ENCODE results near the gene KAT8. TPM values are rescaled to one million over a fixed set of nuclear protein-coding genes. Genes with fewer than 3 reads are reported as not detected.

Gene KAT8
- total and polyA plus RNA-seq, 2 of the 13 experiments (the other 11 are each of a cell fraction or from before 2014, with no cell fraction given): 79.0 to 84.2 TPM

DNA sequence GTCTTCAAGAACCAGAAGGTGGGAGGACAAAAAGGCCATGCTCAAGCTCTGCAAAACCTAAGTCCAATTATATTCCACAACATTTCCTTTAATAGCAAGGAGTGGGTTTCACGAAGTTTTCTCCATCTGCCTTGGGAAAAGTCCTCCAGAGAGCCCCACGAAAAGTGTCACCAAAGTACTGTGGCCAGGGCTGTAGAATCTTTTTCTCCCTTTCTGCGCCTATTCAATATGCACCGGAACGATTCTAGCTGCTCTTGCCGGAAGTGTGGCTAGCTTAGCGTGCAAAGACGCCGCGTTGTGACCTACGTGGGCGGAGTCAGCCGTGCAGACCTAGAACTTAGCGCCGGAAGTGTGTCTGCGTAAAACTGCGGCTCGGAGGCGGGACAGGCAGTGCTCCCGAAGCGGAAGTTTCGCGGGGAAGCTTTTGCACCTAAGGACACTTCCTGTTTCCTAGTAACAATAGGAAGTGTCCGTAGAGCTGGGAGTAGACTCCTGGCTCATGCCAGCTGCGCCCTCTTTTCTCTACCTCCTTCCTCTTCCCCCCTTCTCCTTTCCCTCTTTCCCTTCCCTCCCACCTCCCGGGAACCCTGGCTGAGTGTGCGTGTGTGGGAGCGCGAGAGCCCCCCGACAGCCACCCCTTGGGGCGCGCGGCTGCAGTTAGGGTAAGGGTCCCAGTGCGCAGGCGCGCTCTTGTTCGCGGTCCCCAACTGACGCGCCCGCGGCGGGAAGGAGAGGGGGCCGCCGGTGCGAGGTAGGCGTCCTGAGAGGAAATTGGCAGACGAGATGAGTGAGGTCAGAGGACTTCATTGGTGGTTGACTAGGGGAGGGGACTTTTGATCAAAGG is 43.3 kb upstream of the KAT8 start, which contains the start of the genes ZNF646 and ZNF668 (continued):
- TF ChIP-seq, protein P1, sequence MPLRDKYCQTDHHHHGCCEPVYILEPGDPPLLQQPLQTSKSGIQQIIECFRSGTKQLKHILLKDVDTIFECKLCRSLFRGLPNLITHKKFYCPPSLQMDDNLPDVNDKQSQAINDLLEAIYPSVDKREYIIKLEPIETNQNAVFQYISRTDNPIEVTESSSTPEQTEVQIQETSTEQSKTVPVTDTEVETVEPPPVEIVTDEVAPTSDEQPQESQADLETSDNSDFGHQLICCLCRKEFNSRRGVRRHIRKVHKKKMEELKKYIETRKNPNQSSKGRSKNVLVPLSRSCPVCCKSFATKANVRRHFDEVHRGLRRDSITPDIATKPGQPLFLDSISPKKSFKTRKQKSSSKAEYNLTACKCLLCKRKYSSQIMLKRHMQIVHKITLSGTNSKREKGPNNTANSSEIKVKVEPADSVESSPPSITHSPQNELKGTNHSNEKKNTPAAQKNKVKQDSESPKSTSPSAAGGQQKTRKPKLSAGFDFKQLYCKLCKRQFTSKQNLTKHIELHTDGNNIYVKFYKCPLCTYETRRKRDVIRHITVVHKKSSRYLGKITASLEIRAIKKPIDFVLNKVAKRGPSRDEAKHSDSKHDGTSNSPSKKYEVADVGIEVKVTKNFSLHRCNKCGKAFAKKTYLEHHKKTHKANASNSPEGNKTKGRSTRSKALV (CRISPR knock-in tag; IDR thresholded peaks at IDR 0.05): peak; percentile 70; the same call in 1 of the 2 replicates
- TF ChIP-seq HNRNPLL (IDR thresholded peaks at IDR 0.05; ENCODE audit: low read depth, low read length, poor library complexity, severe bottlenecking) (peak; percentile 90), ZNF530 (CRISPR knock-in tag; IDR thresholded peaks at IDR 0.05; ENCODE audit: low read depth) (no peak), MIER2 (CRISPR knock-in tag; IDR thresholded peaks at IDR 0.05) (no peak; the same call in 1 of the 2 replicates), ZSCAN30 (CRISPR knock-in tag; IDR thresholded peaks at IDR 0.05) (no peak; the same call in 1 of the 2 replicates), SIX1 (CRISPR knock-in tag; IDR thresholded peaks at IDR 0.05; ENCODE audit: borderline replicate concordance) (0 out of 2 replicates have a peak, but pooled peaks have one; percentile 47), KAT8 (CRISPR knock-in tag; IDR thresholded peaks at IDR 0.05) (peak; percentile 99), HNRNPUL1 (IDR thresholded peaks at IDR 0.05; ENCODE audit: low read depth, low read length) (no peak), ZNF563 (CRISPR knock-in tag; IDR thresholded peaks at IDR 0.05) (no peak; the same call in 1 of the 2 replicates), ZMYM2 (CRISPR knock-in tag; IDR thresholded peaks at IDR 0.05) (no peak), RFXAP (CRISPR knock-in tag; IDR thresholded peaks at IDR 0.05; ENCODE audit: borderline replicate concordance) (no peak), NFKBIZ (CRISPR knock-in tag; IDR thresholded peaks at IDR 0.05) (peak; percentile 36; the same call in 1 of the 2 replicates), ADNP (CRISPR knock-in tag; IDR thresholded peaks at IDR 0.05) (no peak), ZNF781 (CRISPR knock-in tag; IDR thresholded peaks at IDR 0.05; ENCODE audit: borderline replicate concordance, not compliant biosample characterization) (peak; percentile 35), ZNF33B (CRISPR knock-in tag; IDR thresholded peaks at IDR 0.05) (peak; percentile 98), XRCC5 (optimal IDR thresholded peaks at IDR 0.05; ENCODE audit: low read length) (peak; percentile 87), ZSCAN29 (CRISPR knock-in tag; conservative IDR thresholded peaks at IDR 0.05) (0 out of 2 replicates have a peak, but pooled peaks have one; percentile 69), ZNF557 (CRISPR knock-in tag; IDR thresholded peaks at IDR 0.05) (peak; percentile 46; the same call in 1 of the 2 replicates), STAG1 (CRISPR knock-in tag; IDR thresholded peaks at IDR 0.05) (peak; percentile 30), CHD2 (IDR thresholded peaks at IDR 0.05; ENCODE audit: low read depth, low read length) (no peak)
- TF ChIP-seq, protein P2, sequence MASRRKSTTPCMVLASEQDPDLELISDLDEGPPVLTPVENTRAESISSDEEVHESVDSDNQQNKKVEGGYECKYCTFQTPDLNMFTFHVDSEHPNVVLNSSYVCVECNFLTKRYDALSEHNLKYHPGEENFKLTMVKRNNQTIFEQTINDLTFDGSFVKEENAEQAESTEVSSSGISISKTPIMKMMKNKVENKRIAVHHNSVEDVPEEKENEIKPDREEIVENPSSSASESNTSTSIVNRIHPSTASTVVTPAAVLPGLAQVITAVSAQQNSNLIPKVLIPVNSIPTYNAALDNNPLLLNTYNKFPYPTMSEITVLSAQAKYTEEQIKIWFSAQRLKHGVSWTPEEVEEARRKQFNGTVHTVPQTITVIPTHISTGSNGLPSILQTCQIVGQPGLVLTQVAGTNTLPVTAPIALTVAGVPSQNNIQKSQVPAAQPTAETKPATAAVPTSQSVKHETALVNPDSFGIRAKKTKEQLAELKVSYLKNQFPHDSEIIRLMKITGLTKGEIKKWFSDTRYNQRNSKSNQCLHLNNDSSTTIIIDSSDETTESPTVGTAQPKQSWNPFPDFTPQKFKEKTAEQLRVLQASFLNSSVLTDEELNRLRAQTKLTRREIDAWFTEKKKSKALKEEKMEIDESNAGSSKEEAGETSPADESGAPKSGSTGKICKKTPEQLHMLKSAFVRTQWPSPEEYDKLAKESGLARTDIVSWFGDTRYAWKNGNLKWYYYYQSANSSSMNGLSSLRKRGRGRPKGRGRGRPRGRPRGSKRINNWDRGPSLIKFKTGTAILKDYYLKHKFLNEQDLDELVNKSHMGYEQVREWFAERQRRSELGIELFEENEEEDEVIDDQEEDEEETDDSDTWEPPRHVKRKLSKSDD (CRISPR knock-in tag; IDR thresholded peaks at IDR 0.05; ENCODE audit: low read depth): peak; percentile 39; the same call in 1 of the 2 replicates
- TF ChIP-seq, protein P3, sequence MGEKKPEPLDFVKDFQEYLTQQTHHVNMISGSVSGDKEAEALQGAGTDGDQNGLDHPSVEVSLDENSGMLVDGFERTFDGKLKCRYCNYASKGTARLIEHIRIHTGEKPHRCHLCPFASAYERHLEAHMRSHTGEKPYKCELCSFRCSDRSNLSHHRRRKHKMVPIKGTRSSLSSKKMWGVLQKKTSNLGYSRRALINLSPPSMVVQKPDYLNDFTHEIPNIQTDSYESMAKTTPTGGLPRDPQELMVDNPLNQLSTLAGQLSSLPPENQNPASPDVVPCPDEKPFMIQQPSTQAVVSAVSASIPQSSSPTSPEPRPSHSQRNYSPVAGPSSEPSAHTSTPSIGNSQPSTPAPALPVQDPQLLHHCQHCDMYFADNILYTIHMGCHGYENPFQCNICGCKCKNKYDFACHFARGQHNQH (CRISPR knock-in tag; IDR thresholded peaks at IDR 0.05): peak; percentile 68
- TF ChIP-seq, protein P4, sequence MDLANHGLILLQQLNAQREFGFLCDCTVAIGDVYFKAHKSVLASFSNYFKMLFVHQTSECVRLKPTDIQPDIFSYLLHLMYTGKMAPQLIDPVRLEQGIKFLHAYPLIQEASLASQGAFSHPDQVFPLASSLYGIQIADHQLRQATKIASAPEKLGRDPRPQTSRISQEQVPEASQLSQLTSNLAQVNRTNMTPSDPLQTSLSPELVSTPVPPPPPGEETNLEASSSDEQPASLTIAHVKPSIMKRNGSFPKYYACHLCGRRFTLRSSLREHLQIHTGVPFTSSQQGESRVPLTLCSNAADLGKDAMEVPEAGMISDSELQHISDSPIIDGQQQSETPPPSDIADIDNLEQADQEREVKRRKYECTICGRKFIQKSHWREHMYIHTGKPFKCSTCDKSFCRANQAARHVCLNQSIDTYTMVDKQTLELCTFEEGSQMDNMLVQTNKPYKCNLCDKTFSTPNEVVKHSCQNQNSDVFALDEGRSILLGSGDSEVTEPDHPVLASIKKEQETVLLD (CRISPR knock-in tag; IDR thresholded peaks at IDR 0.05; ENCODE audit: low read depth): no peak; the same call in 1 of the 2 replicates

Measured in HepG2 (cell line).